HEK293 (cell line): Measurements from ENCODE around the gene FAM216B.

ENCODE experiments used
- CTCF ChIP-seq: fragments of 450-650 bp; formaldehyde crosslinking; IDR thresholded peaks from 2 replicates; pipeline ENCODE4 v1.5.1; 2016; ENCODE audit warnings: missing biosample characterization, missing genetic modification characterization
- GLIS2 ChIP-seq: fragments of 450-650 bp; formaldehyde crosslinking; IDR thresholded peaks from 2 replicates; pipeline ENCODE4 v1.5.1; 2016; ENCODE audit warnings: missing biosample characterization, missing genetic modification characterization
- MYNN ChIP-seq: fragments of 450-650 bp; formaldehyde crosslinking; IDR thresholded peaks from 2 replicates; pipeline ENCODE4 v1.5.1; 2016; ENCODE audit warnings: missing biosample characterization, missing genetic modification characterization, borderline replicate concordance
- TCF7L2 ChIP-seq: IDR thresholded peaks from 2 replicates; pipeline ENCODE4 v1.6.1; 2011; ENCODE audit warnings: low read depth, mild to moderate bottlenecking, inconsistent platforms, low read length, moderate library complexity, borderline replicate concordance
- ZBTB21 ChIP-seq: fragments of 450-650 bp; formaldehyde crosslinking; IDR thresholded peaks from 2 replicates; pipeline ENCODE4 v1.5.1; 2017; ENCODE audit warnings: missing biosample characterization, missing genetic modification characterization
- ZNF24 ChIP-seq: fragments of 450-650 bp; formaldehyde crosslinking; IDR thresholded peaks from 2 replicates; pipeline ENCODE4 v1.5.1; 2016; ENCODE audit warnings: missing biosample characterization, missing genetic modification characterization
- ZNF335 ChIP-seq: fragments of 450-650 bp; formaldehyde crosslinking; conservative IDR thresholded peaks from 2 replicates; pipeline ENCODE4 v1.5.1; 2016; ENCODE audit warnings: missing biosample characterization, missing genetic modification characterization
- ZNF426 ChIP-seq: fragments of 450-650 bp; formaldehyde crosslinking; IDR thresholded peaks from 2 replicates; pipeline ENCODE4 v1.5.1; 2017; ENCODE audit warnings: missing biosample characterization, missing genetic modification characterization, mild to moderate bottlenecking, inconsistent platforms, moderate library complexity
- ZNF549 ChIP-seq: fragments of 450-650 bp; IDR thresholded peaks from 2 replicates; pipeline ENCODE4 v1.5.1; 2018; ENCODE audit warnings: missing biosample characterization, missing genetic modification characterization, mild to moderate bottlenecking, inconsistent platforms, moderate library complexity
- ZNF558 ChIP-seq: fragments of 450-650 bp; formaldehyde crosslinking; IDR thresholded peaks from 2 replicates; pipeline ENCODE4 v1.5.1; 2016; ENCODE audit warnings: missing biosample characterization, missing genetic modification characterization
- ZNF580 ChIP-seq: fragments of 450-650 bp; formaldehyde crosslinking; IDR thresholded peaks from 2 replicates; pipeline ENCODE4 v1.5.1; 2016; ENCODE audit warnings: missing biosample characterization, missing genetic modification characterization
- ZNF639 ChIP-seq: fragments of 450-650 bp; formaldehyde crosslinking; IDR thresholded peaks from 2 replicates; pipeline ENCODE4 v1.5.1; 2016; ENCODE audit warnings: missing biosample characterization, missing genetic modification characterization
- ZNF704 ChIP-seq: fragments of 450-650 bp; formaldehyde crosslinking; IDR thresholded peaks from 2 replicates; pipeline ENCODE4 v1.5.1; 2016; ENCODE audit warnings: missing biosample characterization, missing genetic modification characterization
- ZNF776 ChIP-seq: fragments of 450-650 bp; formaldehyde crosslinking; IDR thresholded peaks from 2 replicates; pipeline ENCODE4 v1.5.0; 2017; ENCODE audit warnings: missing biosample characterization, missing genetic modification characterization, borderline replicate concordance

GRCh38 chr13:42781352-42781751 lies at the start of gene FAM216B:
- no peak for TF ChIP-seq ZNF639 (tag by site-specific recombination)
- TF ChIP-seq ZBTB21 (tag by site-specific recombination) = no peak
- TF ChIP-seq MYNN (tag by site-specific recombination) = no peak
- no peak for TF ChIP-seq ZNF426
- no peak for TF ChIP-seq ZNF549 (tag by site-specific recombination)
- TF ChIP-seq ZNF558 (tag by site-specific recombination) = no peak
- TF ChIP-seq ZNF776 = no peak
- TF ChIP-seq ZNF335 (tag by site-specific recombination) = no peak
- no peak for TF ChIP-seq GLIS2 (tag by site-specific recombination)
- TF ChIP-seq CTCF (tag by site-specific recombination) = no peak
- no peak for TF ChIP-seq TCF7L2
- no peak for TF ChIP-seq ZNF704 (tag by site-specific recombination)
- no peak for TF ChIP-seq ZNF24
- TF ChIP-seq ZNF580 (tag by site-specific recombination) = no peak
